ENCODE measurements around the gene P4HA1.
"Not testable (repeated sequence)": the region's sequence is repeated elsewhere in the genome, so short reads cannot be mapped to it uniquely, and the experiment has no call there.

P4HA1 gene

DNA sequence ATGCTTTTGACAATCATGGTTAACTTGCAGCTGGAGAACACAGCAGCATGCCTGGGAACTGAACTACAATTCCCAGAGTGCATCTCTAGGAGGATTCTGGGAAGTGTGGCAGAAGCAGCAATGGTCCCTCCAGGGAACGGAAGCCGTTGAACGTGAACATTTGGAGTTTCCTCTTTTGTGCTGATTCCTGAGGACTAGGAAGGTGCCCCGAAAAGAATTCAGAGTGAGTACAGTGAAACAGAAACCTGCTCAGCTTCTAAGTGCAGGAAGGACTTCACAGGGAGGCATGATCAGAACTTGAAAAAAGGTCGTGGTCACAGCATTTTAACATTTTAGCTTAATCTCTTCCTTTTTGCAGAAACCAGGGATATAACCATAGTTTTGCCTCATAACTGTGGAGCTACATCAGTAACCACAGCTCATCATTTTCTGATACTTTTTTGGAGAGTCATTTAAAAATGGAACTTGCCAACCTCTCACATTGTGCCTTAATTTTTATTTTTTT is 13.7 kb upstream of the P4HA1 start, which contains the start of gene NUDT13:
Gene NUDT13 (plus strand): TSS at position 111 of the 505 bp plus-strand sequence. CDS start 3,911 bp downstream, outside the sequence.
- TF ChIP-seq, protein P1, sequence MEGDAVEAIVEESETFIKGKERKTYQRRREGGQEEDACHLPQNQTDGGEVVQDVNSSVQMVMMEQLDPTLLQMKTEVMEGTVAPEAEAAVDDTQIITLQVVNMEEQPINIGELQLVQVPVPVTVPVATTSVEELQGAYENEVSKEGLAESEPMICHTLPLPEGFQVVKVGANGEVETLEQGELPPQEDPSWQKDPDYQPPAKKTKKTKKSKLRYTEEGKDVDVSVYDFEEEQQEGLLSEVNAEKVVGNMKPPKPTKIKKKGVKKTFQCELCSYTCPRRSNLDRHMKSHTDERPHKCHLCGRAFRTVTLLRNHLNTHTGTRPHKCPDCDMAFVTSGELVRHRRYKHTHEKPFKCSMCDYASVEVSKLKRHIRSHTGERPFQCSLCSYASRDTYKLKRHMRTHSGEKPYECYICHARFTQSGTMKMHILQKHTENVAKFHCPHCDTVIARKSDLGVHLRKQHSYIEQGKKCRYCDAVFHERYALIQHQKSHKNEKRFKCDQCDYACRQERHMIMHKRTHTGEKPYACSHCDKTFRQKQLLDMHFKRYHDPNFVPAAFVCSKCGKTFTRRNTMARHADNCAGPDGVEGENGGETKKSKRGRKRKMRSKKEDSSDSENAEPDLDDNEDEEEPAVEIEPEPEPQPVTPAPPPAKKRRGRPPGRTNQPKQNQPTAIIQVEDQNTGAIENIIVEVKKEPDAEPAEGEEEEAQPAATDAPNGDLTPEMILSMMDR (IDR thresholded peaks at IDR 0.05; ENCODE audit: low read depth, low read length), result no peak
- peak; percentile 80 to 84 for DNase-seq (ENCODE audit: low read depth in 2 of 2)
- peak within 1 kb of the TSS; percentile 43 to 51 for H3K4me3 ChIP-seq (replicated peaks in 1 of 2; ENCODE audit: low read depth in 2 of 2, low read length in 2 of 2)

DNA sequence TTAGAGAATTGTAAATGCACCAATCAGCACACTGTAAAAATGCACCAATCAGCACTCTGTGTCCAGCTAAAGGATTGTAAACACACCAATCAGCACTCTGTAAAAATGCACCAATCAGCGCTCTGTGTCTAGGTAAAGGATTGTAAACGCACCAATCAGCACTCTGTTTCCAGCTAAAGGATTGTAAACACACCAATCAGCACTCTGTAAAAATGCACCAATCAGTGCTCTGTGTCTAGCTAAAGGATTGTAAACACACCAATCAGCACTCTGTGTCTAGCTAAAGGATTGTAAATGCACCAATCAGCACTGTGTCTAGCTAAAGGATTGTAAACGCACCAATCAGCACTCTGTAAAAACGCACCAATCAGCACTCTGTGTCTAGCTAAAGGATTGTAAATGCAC is 12.6 kb upstream of the P4HA1 start:
- DNase-seq (ENCODE audit: low read depth in 2 of 2); H3K4me3 ChIP-seq (replicated peaks in 1 of 2; ENCODE audit: low read depth in 2 of 2, low read length in 2 of 2): not testable (repeated sequence)

DNA sequence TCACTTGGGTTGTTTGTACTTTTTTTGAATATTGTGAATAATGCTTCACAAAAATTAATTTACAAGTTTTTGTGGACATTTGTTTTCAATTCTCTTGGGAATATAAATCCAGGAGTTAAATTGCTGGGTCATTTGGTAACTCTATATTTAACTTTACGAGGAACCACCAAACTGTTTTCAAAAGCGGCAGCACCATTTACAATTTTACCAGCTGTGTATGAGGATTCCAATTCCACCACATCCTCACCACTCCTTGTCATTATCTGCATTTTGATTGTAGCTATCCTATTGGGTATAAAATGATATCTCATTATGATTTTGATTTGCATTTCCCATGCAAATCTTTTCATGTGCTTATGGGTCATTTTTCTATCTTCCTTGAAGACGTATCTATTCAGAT is 9.6 kb upstream of the P4HA1 start:
- no peak for DNase-seq (ENCODE audit: low read depth in 2 of 2)
- TF ChIP-seq, protein P1 (IDR thresholded peaks at IDR 0.05; ENCODE audit: low read depth, low read length), result no peak
- no peak overlapping the region for H3K4me3 ChIP-seq (replicated peaks in 1 of 2; ENCODE audit: low read depth in 2 of 2, low read length in 2 of 2)

DNA sequence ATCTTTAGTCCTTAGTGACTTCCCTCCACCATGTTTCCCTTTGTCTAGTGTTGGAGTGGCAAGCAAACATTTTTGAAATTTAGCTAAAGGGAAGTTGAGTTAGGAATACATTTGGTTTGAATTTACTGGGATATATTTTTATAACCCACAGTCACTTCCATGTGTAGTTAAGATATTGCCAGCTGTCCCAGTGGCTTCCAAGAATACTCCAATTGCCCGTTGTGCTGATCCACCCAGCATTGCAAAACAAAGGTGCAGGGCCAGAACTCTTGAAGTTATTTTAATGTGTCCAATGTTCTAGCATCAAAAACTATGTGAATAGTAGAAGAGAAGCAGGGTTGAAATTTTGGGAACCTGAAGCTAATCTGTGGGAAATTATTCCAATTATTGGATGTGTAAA is 2.5 kb upstream of the P4HA1 start:
- TF ChIP-seq, protein P1 (IDR thresholded peaks at IDR 0.05; ENCODE audit: low read depth, low read length), result no peak

DNA sequence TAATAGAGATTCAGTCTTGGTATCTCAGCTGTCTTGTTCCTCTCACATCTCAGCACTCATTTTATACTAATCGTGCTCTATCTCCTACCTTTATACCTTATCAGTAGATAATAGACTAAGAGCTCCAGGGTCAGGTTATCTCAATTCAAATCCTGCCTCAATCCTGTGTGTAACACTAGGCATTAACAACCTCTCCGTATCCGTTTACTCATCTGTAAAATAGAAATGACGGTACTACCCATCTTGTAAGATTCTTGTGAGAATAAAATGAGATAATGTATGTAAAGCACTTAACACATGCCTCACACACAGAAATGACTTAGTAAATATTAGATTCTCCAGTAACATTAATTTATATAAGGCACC is 622 bp upstream of the P4HA1 start:
- no peak for DNase-seq (ENCODE audit: low read depth in 2 of 2)
- TF ChIP-seq, protein P1 (IDR thresholded peaks at IDR 0.05; ENCODE audit: low read depth, low read length), result no peak
- peak overlapping the region; percentile 21 to 95 for H3K4me3 ChIP-seq (replicated peaks in 1 of 2; ENCODE audit: low read depth in 2 of 2, low read length in 2 of 2)

More for the DNA sequence above, 2.5 kb upstream of the P4HA1 start:
- no peak overlapping the region for H3K4me3 ChIP-seq (replicated peaks in 1 of 2; ENCODE audit: low read depth in 2 of 2, low read length in 2 of 2)
- no peak for DNase-seq (ENCODE audit: low read depth in 2 of 2)

DNA sequence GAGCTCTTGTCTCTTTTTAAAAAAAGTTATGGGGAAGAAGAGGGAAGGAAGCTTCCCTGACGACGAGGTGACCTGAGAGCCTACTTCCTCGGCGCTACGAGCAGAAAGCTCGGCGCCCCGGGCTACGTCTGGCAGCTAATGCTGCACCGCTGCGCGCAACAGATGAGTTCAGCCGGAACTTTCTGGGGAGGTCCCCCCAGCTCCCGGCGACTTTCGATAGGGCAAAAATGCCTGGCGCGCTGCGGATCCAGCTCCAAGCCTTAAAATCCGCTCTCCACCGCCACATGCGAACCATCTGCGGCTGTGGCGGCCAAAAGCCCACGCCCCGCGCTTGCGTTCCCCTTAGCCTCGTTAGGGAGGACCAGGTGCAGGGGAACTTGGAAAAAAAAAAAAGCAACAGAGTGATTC is 621 bp downstream of the P4HA1 start:
- peak overlapping the region; percentile 95 to 98 for H3K4me3 ChIP-seq (replicated peaks in 1 of 2; ENCODE audit: low read depth in 2 of 2, low read length in 2 of 2)
- DNase-seq (ENCODE audit: low read depth in 2 of 2), result peak; percentile 69 to 81

DNA sequence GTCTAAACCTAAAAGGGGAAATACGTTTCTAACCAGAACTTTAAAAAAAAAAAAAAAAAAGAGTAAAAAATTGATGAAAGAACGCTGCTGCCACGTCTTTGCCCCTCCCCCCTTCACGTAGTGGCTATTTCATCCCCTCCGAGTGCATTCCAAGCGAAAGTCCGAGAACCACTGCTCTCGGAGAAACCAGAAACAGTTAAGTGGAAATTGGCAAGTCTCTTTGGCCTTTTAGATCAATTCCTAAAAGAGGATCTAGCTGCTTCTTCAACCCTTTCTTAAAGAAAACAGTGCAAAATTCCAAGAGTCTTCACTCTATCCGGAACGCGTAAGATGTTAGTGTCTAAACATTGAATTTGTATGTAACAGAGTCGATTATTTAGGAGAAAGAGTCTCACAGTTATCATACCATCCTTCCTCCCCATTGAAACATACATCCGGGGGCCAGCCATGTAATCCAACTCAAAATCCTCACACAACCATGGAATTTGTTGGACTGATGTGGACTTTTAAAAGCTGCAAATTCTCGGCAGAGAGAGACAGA is 1.1 kb downstream of the P4HA1 start:
- TF ChIP-seq, protein P1 (IDR thresholded peaks at IDR 0.05; ENCODE audit: low read depth, low read length), result no peak
- peak overlapping the region; percentile 95 to 98 for H3K4me3 ChIP-seq (replicated peaks in 1 of 2; ENCODE audit: low read depth in 2 of 2, low read length in 2 of 2)
- DNase-seq (ENCODE audit: low read depth in 2 of 2), result peak; percentile 89 to 90

More for the DNA sequence above, 621 bp downstream of the P4HA1 start:
- TF ChIP-seq, protein P1 (IDR thresholded peaks at IDR 0.05; ENCODE audit: low read depth, low read length), result no peak
